ENCODE data around the gene KLF7.
A peak's percentile ranks its signal among the peaks of the same experiment; 100 is the strongest.

KLF7 gene

DNA sequence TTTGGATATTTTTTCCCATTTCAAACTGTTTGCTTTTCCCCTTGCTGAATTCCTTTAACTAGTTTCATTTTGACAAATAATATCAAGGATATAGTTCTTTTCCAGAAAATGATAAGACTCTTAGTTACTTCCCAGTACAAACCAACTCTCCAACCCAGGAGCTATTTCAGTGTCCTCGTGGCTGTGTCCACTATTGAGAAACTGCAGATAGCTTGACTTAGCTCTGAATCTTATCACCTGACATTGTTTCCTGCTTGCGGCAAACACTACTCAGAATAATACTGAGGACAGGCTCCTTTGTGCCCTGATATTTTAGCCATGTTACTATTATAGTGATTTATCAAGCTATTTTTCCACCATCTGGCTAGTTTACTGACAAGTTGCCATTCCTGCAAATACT lies 74.6 kb downstream of the KLF7 start:
- DNase-seq (ENCODE audit: low read depth): no peak

DNA sequence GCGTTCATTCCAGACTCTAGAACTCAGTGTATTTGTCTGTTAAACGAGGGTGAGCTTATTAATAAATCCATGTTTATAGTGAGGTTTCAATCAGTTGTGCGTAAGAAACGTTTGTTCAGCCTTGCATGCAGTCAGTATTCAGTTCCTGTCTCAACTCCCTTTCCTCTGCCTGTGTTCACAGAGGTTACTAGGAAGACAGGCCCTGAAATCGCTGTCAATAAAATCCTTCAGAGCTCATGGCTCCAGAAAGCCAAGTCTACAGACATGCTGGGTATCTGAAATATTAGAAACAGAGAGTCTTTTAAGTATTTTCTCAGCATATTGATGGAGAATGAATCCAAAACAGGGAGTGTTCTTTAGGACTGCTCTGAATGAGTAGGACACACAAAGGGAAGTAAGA lies 75.4 kb downstream of the KLF7 start:
- no peak for DNase-seq (ENCODE audit: low read depth)

DNA sequence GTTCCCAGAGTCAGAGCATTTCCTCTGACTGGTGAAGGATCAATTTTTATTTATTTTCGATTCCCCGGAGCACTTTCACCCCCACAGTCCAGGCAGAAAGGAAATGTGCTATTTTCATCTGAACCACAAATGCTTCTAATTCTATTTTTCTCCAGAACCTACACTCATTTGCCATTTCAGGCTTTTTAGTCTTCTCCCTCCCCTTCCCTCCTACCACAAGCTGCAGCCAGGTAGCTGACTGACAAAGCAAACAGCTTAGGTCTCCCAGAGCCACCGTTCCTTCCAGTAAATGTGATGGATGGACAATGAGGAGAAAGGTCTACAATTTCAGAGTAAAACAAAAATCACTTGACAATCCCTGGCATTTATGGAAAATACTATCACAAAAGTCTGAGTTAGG lies 76.9 kb downstream of the KLF7 start:
- no peak for DNase-seq (ENCODE audit: low read depth)

GRCh38 chr2:207088276-207088675 lies 77.5 kb downstream of the KLF7 start:
- no peak for DNase-seq (ENCODE audit: low read depth)

DNA sequence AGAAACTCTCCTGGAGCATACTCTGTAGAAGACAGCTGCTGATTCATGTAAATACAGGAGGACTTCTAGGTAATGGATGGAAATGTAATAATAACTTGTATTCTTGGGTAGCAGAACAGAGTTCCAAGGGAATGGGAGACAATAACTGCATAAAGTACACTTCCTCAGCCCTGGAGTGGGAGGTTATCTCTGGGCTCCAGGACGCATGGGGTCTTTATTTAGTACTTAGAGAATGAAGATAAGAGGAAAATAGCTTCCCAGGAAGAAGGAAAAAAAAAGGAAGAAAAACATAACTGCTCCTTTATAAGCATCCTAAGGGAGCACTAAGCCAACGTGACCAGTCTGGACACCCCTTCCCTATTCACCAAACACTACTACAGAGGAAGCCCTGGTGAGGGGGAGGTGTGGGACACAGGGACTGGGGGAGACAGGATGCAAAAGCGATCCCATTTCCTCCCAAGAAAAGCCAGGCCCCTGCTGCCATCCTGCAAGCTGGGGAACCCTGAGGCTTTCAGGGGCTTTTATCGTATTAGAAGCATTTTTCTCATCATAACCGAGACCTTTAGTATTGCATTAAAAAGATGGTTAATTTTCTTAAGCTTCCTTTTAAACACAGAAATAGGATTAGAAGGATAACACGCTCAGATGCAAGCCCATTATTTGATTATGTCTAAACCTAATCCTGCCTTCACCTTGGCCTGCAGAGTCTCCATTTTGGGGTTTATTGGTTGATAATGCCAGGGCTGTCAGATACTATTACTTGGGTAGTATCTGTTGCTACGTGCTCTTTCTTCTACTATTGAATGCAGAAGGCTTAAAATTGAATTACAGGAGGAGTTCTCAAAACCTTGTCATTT lies 78.5 kb downstream of the KLF7 start:
- DNase-seq (ENCODE audit: low read depth): no peak

DNA sequence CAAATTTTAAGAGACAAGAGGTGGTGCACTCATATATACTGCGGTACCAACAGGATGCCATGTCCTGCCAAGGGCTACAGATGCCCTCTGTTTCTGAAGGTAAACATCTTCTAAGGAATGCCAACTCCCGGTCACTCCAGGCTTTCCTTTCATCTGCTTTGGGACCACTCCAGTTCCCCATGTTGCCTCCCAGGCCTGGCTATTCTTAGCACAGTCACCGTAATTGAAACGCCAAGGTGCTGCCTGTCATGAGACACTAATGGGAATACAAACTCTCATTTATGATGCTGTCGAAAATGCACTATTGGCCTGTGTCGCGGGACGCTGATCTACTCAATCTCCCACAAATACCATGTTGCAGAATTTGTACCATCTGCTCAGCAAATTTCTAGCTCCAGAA lies 79.6 kb downstream of the KLF7 start:
- no peak for DNase-seq (ENCODE audit: low read depth)

DNA sequence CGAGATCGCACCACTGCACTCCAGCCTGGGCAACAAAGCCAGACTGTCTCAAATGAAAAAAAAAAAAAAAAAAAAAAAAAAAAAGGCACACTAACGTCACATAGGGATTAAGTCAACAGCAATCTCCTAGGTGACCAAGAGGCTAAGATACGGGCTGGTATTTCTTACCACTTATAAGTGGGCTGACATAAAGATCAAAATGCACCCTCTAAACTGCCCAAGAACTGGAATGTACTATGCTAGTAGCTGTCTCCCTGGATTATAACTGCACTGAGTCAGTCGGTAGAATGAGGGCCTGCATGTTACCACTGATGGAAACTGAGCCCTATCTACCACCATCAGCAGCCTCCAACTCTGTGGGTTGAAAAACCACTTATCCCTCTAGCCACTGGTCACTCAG lies 80.6 kb downstream of the KLF7 start:
- no peak for DNase-seq (ENCODE audit: low read depth)

DNA sequence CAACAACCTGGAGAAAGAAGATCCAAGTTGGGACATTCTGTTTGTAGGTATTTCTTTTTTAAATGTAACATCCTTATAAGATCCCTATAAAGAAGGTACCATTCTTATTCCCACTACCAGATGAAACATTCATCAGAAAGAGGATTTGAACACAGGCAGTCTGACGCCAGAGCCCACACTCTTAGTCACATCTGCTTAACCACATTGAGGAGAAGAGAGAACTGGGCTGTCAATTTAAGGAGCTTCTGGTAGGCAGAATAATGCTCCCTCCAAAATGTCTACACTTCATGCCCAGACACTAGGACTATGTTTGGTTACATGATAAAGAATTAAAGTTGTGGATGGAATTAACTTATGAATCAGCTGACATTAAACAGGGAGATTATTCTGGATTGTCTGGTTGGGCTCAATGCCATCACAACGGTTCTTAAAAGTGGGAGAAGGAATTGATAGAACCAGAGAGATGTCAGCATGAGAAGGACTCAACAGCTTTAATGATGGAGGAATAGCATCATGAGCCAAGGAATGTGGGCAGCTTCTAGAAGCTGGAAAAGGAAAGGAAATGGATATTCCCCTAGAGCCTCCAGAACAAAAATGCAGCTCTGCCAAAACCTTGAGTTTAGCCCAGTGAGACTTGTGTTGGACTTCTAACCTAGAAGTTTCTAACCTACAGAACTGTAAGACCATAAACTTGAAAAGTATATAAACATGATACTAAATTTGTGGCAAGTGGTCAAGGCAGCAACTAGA lies 82.2 kb downstream of the KLF7 start:
- no peak for DNase-seq (ENCODE audit: low read depth)

DNA sequence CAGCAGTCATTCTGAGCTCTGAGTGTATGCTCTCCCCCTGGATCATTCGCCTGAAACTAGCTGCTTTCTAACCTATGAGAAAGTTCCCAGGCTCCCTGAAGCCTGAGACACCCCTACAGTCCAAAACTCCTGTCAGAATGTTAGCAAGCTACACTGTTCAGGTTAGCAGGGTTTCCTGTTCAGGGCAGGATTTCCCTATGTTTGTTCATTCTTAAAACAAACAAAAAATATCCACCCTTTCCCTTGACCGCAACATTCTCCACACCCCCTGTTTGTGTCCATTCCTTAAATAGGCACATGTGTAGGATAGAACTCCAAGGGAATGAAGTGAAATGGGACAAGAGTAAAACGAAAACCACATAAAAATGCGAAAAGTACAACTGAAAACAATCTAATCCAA lies 83.1 kb downstream of the KLF7 start:
- no peak for DNase-seq (ENCODE audit: low read depth)

- DNase-seq (ENCODE audit: low read depth): no peak
Measured at GRCh38 chr2:207078186-207078798, 87.5 kb downstream of the KLF7 start.

DNA sequence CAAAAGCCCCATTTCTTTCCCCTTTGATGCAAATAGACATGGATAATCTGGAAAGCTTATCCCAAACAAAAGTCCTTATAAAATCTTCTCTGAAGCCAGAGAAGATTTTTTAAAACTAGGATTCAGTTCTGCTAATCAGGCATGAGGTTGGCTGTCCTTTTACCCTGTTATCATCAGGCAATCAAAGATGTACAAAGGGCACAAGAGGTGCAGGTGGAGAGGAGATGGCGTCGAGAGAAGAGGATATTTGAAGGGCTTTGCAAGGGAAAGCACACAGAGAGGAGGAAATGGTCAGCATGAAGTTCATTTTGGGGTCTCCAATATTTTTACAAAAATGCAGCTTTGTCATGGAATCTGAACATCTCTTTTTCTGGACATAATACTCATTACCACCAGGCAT lies 88.5 kb downstream of the KLF7 start:
- no peak for DNase-seq (ENCODE audit: low read depth)

DNA sequence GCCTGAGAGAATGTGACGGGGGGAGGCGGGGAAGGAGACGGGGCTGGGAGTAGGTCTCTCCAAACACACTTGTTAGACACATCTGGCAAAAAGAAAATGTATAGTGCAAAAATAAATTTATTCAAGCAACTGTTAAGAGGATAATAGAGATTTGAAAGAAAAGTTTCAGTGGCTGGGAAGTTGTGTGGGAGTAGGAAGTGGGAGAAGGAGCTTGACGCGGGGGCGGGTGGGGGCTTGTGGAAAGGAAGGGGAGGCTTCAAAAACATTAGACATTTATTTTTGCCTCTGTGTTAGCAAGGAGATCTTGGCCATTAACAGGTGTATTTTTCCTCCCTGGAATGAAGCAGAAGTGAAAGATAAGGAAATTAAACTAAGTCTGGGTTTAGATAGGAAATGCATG lies 90.3 kb downstream of the KLF7 start:
- DNase-seq (ENCODE audit: low read depth): no peak

DNA sequence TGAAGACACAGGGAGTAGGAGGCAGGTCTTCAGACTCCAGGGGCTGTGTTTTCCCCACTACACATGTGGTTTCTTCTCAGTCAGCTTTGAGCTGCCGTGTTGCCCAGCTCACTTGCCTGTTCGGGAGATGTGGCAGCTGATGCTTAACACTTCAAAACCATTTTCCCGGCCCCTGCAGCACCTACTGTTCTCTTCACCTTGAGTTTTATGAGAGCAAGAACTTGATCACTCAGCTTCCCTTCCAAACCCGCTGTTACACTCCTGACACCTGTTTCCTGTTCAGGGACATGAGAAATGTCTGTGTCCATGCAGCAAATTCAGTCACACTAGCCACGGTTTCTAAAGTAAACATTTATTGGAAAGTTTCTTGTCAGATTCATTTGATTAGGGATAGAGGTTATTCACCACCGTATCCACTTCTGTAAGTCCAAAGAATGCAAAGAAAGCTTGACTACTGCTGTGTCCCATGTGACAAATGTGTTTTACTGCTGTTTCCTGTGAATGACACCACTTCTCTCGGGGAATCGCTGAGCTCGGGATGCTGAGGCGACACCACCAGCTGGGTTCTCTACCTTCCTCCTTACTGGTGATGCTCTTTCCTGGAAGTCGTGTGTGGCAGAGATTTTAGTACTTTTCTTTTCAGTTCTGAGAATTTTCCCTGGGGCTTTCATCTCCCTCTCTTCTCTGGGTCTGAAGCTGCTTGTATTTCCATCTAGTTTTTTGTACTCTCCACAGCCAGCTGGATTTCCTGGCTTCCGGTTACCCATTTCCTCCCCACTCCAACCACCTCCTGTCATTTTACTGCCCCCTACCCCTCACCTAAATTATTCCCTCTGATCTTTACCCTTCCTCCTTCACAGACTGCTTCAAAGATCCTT lies 91.7 kb downstream of the KLF7 start:
- peak; percentile 2 for DNase-seq (ENCODE audit: low read depth)

- no peak for DNase-seq (ENCODE audit: low read depth)
Measured at GRCh38 chr2:207073412-207073800, 92.3 kb downstream of the KLF7 start.

- no peak for DNase-seq (ENCODE audit: low read depth)
Measured at GRCh38 chr2:207072571-207072970, 93.2 kb downstream of the KLF7 start.

DNA sequence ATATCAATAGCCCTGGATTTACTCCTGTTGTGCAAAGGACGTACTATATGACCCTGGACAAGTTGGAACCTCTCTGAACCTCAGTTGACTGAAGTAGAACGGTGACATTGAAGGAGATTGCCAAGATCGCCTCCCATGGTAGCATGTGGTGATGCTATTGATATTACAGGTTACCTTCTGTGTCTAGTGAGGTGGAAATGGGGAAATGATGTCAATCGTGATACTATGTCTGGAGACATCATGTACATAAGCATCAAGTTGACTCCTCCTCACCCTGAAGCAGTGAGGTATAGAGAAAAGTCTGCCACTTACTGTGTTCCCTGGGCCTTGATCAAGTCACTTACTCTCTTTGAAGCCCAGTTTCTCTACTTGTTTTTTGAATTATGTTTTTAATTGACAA lies 93.9 kb downstream of the KLF7 start:
- DNase-seq (ENCODE audit: low read depth): no peak

- DNase-seq (ENCODE audit: low read depth): no peak
Measured at GRCh38 chr2:207067473-207067872, 98.3 kb downstream of the KLF7 start.

GRCh38 chr2:207066791-207067460 lies 98.8 kb downstream of the KLF7 start:
- DNase-seq (ENCODE audit: low read depth): no peak

DNA sequence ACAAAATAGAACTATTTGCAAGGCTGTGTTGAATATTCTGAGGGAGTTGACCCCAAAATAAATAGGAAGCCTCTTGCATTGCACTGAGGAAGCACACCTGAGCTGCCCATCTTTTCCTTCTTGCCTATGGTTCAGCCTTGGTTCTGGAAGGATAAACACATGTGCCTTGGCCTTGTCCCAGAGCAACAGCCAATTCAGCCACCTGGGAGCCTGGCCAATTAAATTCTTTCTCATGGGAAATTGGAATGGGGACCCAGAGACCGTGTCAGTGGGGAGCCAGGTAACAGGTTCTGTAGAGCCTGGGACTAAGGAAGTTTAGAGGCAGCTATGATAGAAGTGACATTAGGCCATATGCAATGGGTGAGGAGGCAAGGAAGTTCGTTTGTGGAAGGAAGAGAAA lies 99.6 kb downstream of the KLF7 start:
- DNase-seq (ENCODE audit: low read depth): no peak

DNA sequence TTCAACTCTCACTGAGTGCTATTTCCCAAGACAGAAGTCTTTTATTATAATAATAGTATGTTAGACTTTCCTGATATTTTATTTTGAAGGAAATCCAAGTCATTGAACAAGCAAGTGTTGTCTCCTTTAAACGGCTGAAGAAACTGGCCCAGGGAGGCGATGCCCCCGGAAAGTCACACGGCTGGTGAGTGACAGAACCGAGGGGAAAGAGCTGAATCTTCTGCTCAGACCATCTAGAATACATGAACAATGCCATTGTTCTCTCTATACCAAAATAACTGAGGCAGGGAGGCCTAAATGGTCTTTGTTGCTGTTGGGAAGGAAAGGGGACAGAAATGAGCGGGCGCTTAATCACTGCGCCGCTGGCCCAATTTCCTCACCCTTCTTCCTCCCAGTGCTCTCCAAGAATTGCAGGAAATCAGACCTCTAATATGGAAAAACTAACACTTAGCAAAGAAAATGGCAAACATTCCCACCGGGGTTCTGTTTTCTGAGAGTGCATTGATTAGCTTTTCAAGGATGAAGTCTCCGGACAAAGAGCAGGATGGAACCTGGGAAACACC lies 101.5 kb downstream of the KLF7 start:
- DNase-seq (ENCODE audit: low read depth): no peak

DNA sequence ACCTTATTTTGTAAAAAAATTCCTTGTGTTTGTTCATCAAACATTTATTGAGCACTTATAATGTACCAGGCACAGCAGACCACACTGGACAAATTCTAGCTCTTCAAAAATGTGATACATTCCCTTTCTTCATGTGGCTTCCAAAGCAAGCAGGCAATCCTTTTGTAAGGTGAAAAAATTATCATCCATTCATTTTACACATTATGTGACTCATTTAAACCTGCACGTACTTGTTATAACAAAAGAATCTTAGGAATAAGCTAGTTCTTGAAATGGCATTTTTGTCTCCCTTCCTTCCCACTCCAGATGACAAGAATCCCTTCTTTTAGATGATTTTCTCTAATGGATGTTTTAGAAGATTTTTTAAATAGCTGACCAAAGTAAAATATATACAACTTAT lies 104.6 kb downstream of the KLF7 start:
- no peak for DNase-seq (ENCODE audit: low read depth)

Data from activated T-helper 9 cell treated with anti-CD3 and anti-CD28 coated beads, Interleukin-2, amount 50 U/mL, for 16 hours (primary cell).